CD8-positive, alpha-beta memory T cell (primary cell): ENCODE data around the gene TXNDC12. TPM values are rescaled to one million over a fixed set of nuclear protein-coding genes. Genes with fewer than 3 reads are reported as not detected.
"Not testable (repeated sequence)": the region's sequence is repeated elsewhere in the genome, so short reads cannot be mapped to it uniquely, and the experiment has no call there.

Source experiments
- CTCF ChIA-PET: fragments of 350-600 bp; sonication (Branson Sonifier 250); formaldehyde crosslinking; loops from one replicate; lab custom pipeline; 2021; ENCODE audit warnings: antibody characterized with exemption; lab: Charles Lee
- POLR2A ChIA-PET: fragments of 350-600 bp; sonication (Branson Sonifier 250); formaldehyde crosslinking; loops from one replicate; lab custom pipeline; 2021; ENCODE audit warnings: antibody characterized with exemption; lab: Charles Lee
- DNase-seq, 5 donors: peaks; one replicate each; pipeline versions ENCODE4 v3.0.0 to v3.0.0-alpha.2; 2020 to 2022; ENCODE audit warnings: mixed read lengths in 1 of 5
- H3K27ac ChIP-seq: one replicate; pipeline ENCODE4 v1.7.0; 2013; ENCODE audit warnings: low read depth, mild to moderate bottlenecking, low read length, moderate library complexity
- H3K27me3 ChIP-seq: 2 replicates; pipeline ENCODE4 v1.7.0; 2013; ENCODE audit warnings: low read length, mild to moderate bottlenecking; ENCODE audit not compliant: insufficient read depth, poor library complexity, severe bottlenecking
- H3K36me3 ChIP-seq: 2 replicates; pipeline ENCODE4 v1.7.0; 2013; ENCODE audit warnings: mild to moderate bottlenecking, low read length, moderate library complexity; ENCODE audit not compliant: insufficient read depth
- H3K4me1 ChIP-seq: 2 replicates; pipeline ENCODE4 v1.7.0; 2013; ENCODE audit warnings: mild to moderate bottlenecking, low read length, moderate library complexity; ENCODE audit not compliant: insufficient read depth
- H3K4me3 ChIP-seq: 2 replicates; pipeline ENCODE4 v1.7.0; 2013; ENCODE audit warnings: mild to moderate bottlenecking, low read length
- H3K9me3 ChIP-seq: 2 replicates; pipeline ENCODE4 v1.7.0; 2013; ENCODE audit warnings: mild to moderate bottlenecking, low read length
- H3K27ac Mint-ChIP-seq, 8 donors: one replicate each; pipeline ENCODE4 v1.8.0; 2020 to 2021; ENCODE audit warnings: mixed read lengths in 8 of 8, mild to moderate bottlenecking in 6 of 8, inconsistent platforms in 3 of 8, moderate library complexity in 3 of 8
- H3K27me3 Mint-ChIP-seq, 2 donors: one replicate each; pipeline ENCODE4 v1.8.0; 2020 to 2021; ENCODE audit warnings: mixed read lengths in 2 of 2, mild to moderate bottlenecking in 1 of 2, moderate library complexity in 1 of 2
- H3K36me3 Mint-ChIP-seq, 3 donors: one replicate each; pipeline ENCODE4 v1.8.0; 2020 to 2021; ENCODE audit warnings: mixed read lengths in 3 of 3, inconsistent platforms in 1 of 3, mild to moderate bottlenecking in 1 of 3
- H3K4me1 Mint-ChIP-seq, 3 donors: one replicate each; pipeline ENCODE4 v1.8.0; 2020 to 2021; ENCODE audit warnings: mixed read lengths in 3 of 3, inconsistent platforms in 1 of 3, mild to moderate bottlenecking in 1 of 3
- H3K4me3 Mint-ChIP-seq, 7 donors: one replicate each; pipeline ENCODE4 v1.8.0; 2020 to 2021; ENCODE audit warnings: mixed read lengths in 7 of 7, mild to moderate bottlenecking in 6 of 7, moderate library complexity in 4 of 7, inconsistent platforms in 2 of 7
- H3K9me3 Mint-ChIP-seq, 5 donors: one replicate each; pipeline ENCODE4 v1.8.0; 2020 to 2022; ENCODE audit warnings: mixed read lengths in 5 of 5, mild to moderate bottlenecking in 3 of 5, moderate library complexity in 2 of 5, inconsistent platforms in 1 of 5
- polyA plus RNA-seq: library from polyadenylated mRNA; unstranded; fragments of 300-500 nt; fragmentation: Illumina TruSeq; gene quantifications from one replicate; pipeline ENCODE4 v1.2.3, GENCODE V29; 2021
- total RNA-seq, 2 experiments: library from RNA; stranded (reverse); gene quantifications; one replicate each; pipeline ENCODE4 v1.2.3, GENCODE V29; 2021

TXNDC12 gene
- total and polyA plus RNA-seq, 3 experiments from 2014 or later = 29.9 to 86.5 (median 34.7) TPM

DNA sequence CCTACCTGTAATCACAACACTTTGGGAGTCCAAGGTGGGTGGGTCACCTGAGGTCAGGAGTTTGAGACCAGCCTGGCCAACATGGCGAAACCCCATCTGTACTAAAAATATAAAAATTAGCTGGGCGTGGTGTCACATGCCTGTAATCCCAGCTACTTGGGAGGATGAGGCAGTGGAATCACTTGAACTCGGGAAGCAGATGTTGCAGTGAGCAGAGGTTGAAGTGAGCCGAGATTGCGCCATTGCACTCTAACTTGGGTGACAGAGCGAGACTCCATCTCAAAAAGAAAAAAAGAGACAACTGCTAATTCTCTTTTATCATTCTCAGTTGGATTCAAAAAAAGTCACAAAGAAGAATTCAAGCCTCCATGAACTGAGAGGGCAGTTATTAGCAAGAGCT lies 22.3 kb upstream of the TXNDC12 start:
- H3K9me3 Mint-ChIP-seq = not testable (repeated sequence)

GRCh38 chr1:52072291-52072690 lies 17.3 kb upstream of the TXNDC12 start:
- H3K4me1 ChIP-seq = no peaks in the 10 kb centered on the region
- no peak overlapping the region for H3K27ac ChIP-seq
- ChIA-PET POLR2A (no interaction called here), CTCF (no interaction called here)
- no peak overlapping the region for H3K4me3 Mint-ChIP-seq
- H3K27me3 Mint-ChIP-seq = no peaks in the 10 kb centered on the region
- H3K9me3 Mint-ChIP-seq = no peaks in the 10 kb centered on the region
- peaks cover 0 to 50% (median 8%) of the 10 kb centered on the region in 3 donors for H3K36me3 Mint-ChIP-seq
- H3K27ac Mint-ChIP-seq = no peak overlapping the region
- H3K27me3 ChIP-seq = no peaks in the 10 kb centered on the region
- no peak for DNase-seq
- H3K36me3 ChIP-seq = peaks cover 13% of the 10 kb centered on the region
- peaks cover 18 to 40% (median 38%) of the 10 kb centered on the region in 3 donors for H3K4me1 Mint-ChIP-seq
- H3K4me3 ChIP-seq = no peak overlapping the region
- H3K9me3 ChIP-seq = no peaks in the 10 kb centered on the region

More for the DNA sequence above, 22.3 kb upstream of the TXNDC12 start:
- H3K27me3 Mint-ChIP-seq, DNase-seq, CTCF ChIA-PET, H3K36me3 ChIP-seq, POLR2A ChIA-PET, H3K27ac ChIP-seq, H3K27me3 ChIP-seq, H3K4me3 ChIP-seq, H3K4me1 ChIP-seq, H3K9me3 ChIP-seq, H3K4me3 Mint-ChIP-seq: not testable (repeated sequence)
- peak overlapping the region in 1 of 8 donors; percentile 10 for H3K27ac Mint-ChIP-seq
- peaks cover 0 to 40% (median 10%) of the 10 kb centered on the region in 3 donors for H3K36me3 Mint-ChIP-seq
- peaks cover 6 to 29% (median 13%) of the 10 kb centered on the region in 3 donors for H3K4me1 Mint-ChIP-seq

GRCh38 chr1:52070704-52071103 lies 15.7 kb upstream of the TXNDC12 start:
- no peaks in the 10 kb centered on the region for H3K9me3 ChIP-seq
- H3K4me1 ChIP-seq = no peaks in the 10 kb centered on the region
- H3K9me3 Mint-ChIP-seq = no peaks in the 10 kb centered on the region
- H3K27ac ChIP-seq = no peak overlapping the region
- no peaks in the 10 kb centered on the region for H3K27me3 Mint-ChIP-seq
- peaks cover 14% of the 10 kb centered on the region for H3K36me3 ChIP-seq
- H3K36me3 Mint-ChIP-seq = peaks cover 0 to 53% (median 8%) of the 10 kb centered on the region in 3 donors
- DNase-seq = no peak
- no peak overlapping the region for H3K4me3 Mint-ChIP-seq
- peak overlapping the region in 1 of 8 donors; percentile 33 for H3K27ac Mint-ChIP-seq
- H3K4me3 ChIP-seq = no peak overlapping the region
- H3K27me3 ChIP-seq = no peaks in the 10 kb centered on the region
- H3K4me1 Mint-ChIP-seq = peaks cover 18 to 40% (median 35%) of the 10 kb centered on the region in 3 donors
- CTCF ChIA-PET = no interaction called here
- POLR2A ChIA-PET = no interaction called here

DNA sequence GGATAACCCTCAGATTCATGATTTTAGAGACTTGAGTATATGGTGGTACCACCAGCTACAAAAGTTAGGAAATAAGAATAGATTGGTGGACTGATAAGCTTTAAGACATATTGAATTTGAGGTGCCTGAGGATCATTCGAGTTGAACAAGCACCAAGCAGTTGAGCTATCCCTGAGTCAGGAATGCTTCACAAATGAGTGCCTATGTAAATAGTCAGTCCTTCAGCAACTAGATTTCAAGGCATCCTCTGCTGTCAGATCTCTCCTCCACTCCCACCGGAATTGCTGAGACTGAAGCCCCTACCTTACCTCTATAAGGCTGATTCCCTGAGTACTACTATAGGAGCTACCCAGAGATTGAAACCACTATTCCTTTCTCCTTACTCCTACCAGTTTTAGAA lies 8.2 kb upstream of the TXNDC12 start:
- CTCF ChIA-PET = no interaction called here
- peaks cover 6 to 73% (median 16%) of the 10 kb centered on the region in 3 donors for H3K36me3 Mint-ChIP-seq

GRCh38 chr1:52060822-52061221 lies 5.8 kb upstream of the TXNDC12 start:
- Histone ChIP-seq H3K27me3 (no peaks in the 10 kb centered on the region), H3K9me3 (no peaks in the 10 kb centered on the region), H3K4me3 (no peak overlapping the region), H3K4me1 (peaks cover 23% of the 10 kb centered on the region), H3K27ac (no peak overlapping the region), H3K36me3 (peaks cover 18% of the 10 kb centered on the region)
- ChIA-PET CTCF (no interaction called here), POLR2A (interaction anchor here (0.6 kb wide), 1 partner anchor 18 kb away, joined by 4 read pairs; no protein-coding TSS in a partner anchor)
- H3K4me3 Mint-ChIP-seq = no peak overlapping the region
- peaks cover 35 to 63% (median 62%) of the 10 kb centered on the region in 3 donors for H3K4me1 Mint-ChIP-seq
- peaks cover 6 to 64% (median 13%) of the 10 kb centered on the region in 3 donors for H3K36me3 Mint-ChIP-seq
- no peaks in the 10 kb centered on the region for H3K27me3 Mint-ChIP-seq
- peak overlapping the region in 1 of 8 donors; percentile 3 for H3K27ac Mint-ChIP-seq
- no peaks in the 10 kb centered on the region for H3K9me3 Mint-ChIP-seq
- no peak for DNase-seq

More for the DNA sequence above, 8.2 kb upstream of the TXNDC12 start:
- Histone ChIP-seq H3K4me1 (peaks cover 8% of the 10 kb centered on the region), H3K27me3 (no peaks in the 10 kb centered on the region), H3K27ac (no peak overlapping the region), H3K9me3 (no peaks in the 10 kb centered on the region), H3K36me3 (peaks cover 26% of the 10 kb centered on the region), H3K4me3 (no peak overlapping the region)
- no peaks in the 10 kb centered on the region for H3K27me3 Mint-ChIP-seq
- H3K4me3 Mint-ChIP-seq = no peak overlapping the region
- POLR2A ChIA-PET = no interaction called here
- H3K4me1 Mint-ChIP-seq = peaks cover 20 to 51% (median 51%) of the 10 kb centered on the region in 3 donors
- no peaks in the 10 kb centered on the region for H3K9me3 Mint-ChIP-seq
- no peak for DNase-seq
- peak overlapping the region in 1 of 8 donors; percentile 31 for H3K27ac Mint-ChIP-seq

GRCh38 chr1:52059888-52060287 lies 4.9 kb upstream of the TXNDC12 start:
- POLR2A ChIA-PET = no interaction called here
- Histone ChIP-seq H3K9me3 (no peaks in the 10 kb centered on the region), H3K4me3 (no peak overlapping the region), H3K4me1 (peaks cover 23% of the 10 kb centered on the region), H3K27ac (no peak overlapping the region), H3K27me3 (no peaks in the 10 kb centered on the region), H3K36me3 (peaks cover 13% of the 10 kb centered on the region)
- peaks cover 6 to 65% (median 13%) of the 10 kb centered on the region in 3 donors for H3K36me3 Mint-ChIP-seq
- peak overlapping the region in 1 of 8 donors; percentile 58 for H3K27ac Mint-ChIP-seq
- DNase-seq = no peak
- no peaks in the 10 kb centered on the region for H3K9me3 Mint-ChIP-seq
- H3K27me3 Mint-ChIP-seq = no peaks in the 10 kb centered on the region
- CTCF ChIA-PET = no interaction called here
- no peak overlapping the region for H3K4me3 Mint-ChIP-seq
- H3K4me1 Mint-ChIP-seq = peaks cover 39 to 65% (median 65%) of the 10 kb centered on the region in 3 donors

DNA sequence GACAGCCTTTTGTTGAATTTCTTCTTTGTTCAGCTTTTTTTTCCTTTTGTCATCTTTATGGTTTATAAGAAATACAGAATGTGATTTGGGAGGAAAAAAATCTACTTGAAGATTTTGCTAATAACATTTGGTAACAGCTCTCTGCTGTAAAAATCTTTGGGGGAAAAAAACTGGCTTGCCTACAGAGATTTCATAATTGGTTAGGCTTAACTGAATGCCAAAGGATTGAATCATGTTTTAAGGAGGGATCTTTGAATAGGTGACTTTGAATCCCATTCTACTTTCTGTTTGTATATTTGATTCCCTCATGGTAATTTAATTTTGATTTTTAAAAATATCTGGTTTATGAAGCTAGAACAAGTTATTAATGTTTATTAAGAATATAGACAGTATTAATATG lies 4.3 kb upstream of the TXNDC12 start:
- Mint-ChIP-seq H3K4me1 (peaks cover 45 to 71% (median 71%) of the 10 kb centered on the region in 3 donors), H3K4me3 (peak overlapping the region in 1 of 7 donors; percentile 83), H3K9me3 (no peaks in the 10 kb centered on the region), H3K36me3 (peaks cover 6 to 63% (median 13%) of the 10 kb centered on the region in 3 donors), H3K27ac (peak overlapping the region in 4 of 8 donors; percentile 30 to 58 (median 53)), H3K27me3 (no peaks in the 10 kb centered on the region)
- CTCF ChIA-PET = no interaction called here
- Histone ChIP-seq H3K9me3 (no peaks in the 10 kb centered on the region), H3K4me3 (no peak overlapping the region), H3K4me1 (peaks cover 27% of the 10 kb centered on the region), H3K27me3 (no peaks in the 10 kb centered on the region), H3K27ac (no peak overlapping the region), H3K36me3 (peaks cover 10% of the 10 kb centered on the region)
- no peak for DNase-seq
- POLR2A ChIA-PET = no interaction called here

GRCh38 chr1:52057876-52058415 lies 3.0 kb upstream of the TXNDC12 start:
- H3K27me3 ChIP-seq = no peaks in the 10 kb centered on the region
- no peaks in the 10 kb centered on the region for H3K9me3 ChIP-seq
- Mint-ChIP-seq H3K4me1 (peaks cover 46 to 71% (median 71%) of the 10 kb centered on the region in 3 donors), H3K4me3 (peak overlapping the region; percentile 40 to 99 (median 96)), H3K36me3 (peaks cover 0 to 54% (median 4%) of the 10 kb centered on the region in 3 donors), H3K27ac (peak overlapping the region in 6 of 8 donors; percentile 11 to 98 (median 96)), H3K27me3 (no peaks in the 10 kb centered on the region), H3K9me3 (no peaks in the 10 kb centered on the region)
- no peak for DNase-seq
- H3K4me3 ChIP-seq = no peak overlapping the region
- ChIA-PET CTCF (no interaction called here), POLR2A (interaction anchor here (0.6 to 3.7 kb wide), 2 partner anchors 25 to 93 kb away, joined by 7 to 23 read pairs; partner anchors contain the start of gene KTI12)
- no peak overlapping the region for H3K27ac ChIP-seq
- H3K4me1 ChIP-seq = peaks cover 34% of the 10 kb centered on the region
- H3K36me3 ChIP-seq = no peaks in the 10 kb centered on the region
